ENCODE results near the gene FARS2.

The FARS2 gene

DNA sequence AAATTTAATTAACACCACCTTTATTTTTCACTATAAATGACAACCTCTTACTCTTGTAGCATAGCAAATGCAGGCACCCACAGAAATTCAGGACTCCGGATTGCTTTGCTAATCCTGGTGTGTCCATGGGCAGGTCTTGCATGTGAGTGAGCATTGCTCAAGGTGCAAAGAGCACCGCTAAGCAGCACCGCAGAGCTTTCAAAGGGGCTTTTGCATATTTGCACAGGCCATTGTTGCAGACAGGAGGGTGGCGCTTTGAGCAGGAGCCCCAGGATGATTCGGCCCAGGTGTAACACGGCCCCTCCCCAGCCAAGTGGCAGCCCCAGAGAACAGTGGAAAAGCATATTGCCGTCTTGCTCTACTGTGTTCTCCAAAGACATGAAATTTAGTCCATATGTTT lies 452.2 kb downstream of the FARS2 start:
- Histone ChIP-seq H3K4me1 (ENCODE audit: insufficient read depth, low read length) (no peaks in the 10 kb centered on the region), H3K4me3 (ENCODE audit: low read length) (no peak overlapping the region), H3K36me3 (ENCODE audit: insufficient read depth, low read length) (no peaks in the 10 kb centered on the region), H2AFZ (ENCODE audit: low read depth, low read length) (no peak overlapping the region), H3K9me3 (ENCODE audit: low read length) (no peaks in the 10 kb centered on the region), H3K27me3 (ENCODE audit: insufficient read depth, low read length) (no peaks in the 10 kb centered on the region)

DNA sequence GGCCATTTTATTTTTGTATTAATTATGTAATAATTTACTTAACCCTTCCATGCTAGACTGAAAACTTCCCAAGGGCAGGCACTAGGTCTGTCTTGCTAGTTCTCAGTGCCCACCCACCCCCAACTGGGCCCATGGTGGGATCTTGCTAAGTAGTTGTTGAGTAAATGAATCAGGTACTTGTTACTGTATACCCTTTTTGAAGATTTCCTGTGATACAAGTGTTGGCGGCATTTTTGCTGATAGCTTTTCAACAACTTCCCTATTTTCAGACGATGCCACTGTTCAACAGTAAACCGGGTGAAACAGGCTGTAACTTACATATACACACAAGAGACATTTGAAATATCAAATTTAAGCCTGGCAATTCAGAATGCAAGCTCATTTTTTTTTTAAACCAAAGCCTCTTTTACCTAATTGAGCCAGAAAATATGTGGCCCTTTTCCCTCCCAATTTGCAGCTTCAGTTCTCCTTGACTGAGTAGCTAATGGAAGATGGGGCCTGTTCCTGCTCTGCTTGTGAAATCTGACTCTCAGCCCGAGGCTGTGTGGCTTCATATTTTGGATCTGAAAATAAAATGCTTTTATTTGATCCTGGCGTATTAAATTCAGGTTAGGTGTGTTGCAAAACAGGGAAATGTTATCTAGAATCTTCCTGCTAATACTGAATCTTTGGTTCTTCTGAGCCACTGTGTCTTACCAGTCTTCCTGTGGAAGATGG lies 457.1 kb downstream of the FARS2 start:
- Histone ChIP-seq H3K4me1 (ENCODE audit: insufficient read depth, low read length) (peaks cover 2% of the 10 kb centered on the region), H3K4me3 (ENCODE audit: low read length) (no peak overlapping the region), H2AFZ (ENCODE audit: low read depth, low read length) (no peak overlapping the region), H3K36me3 (ENCODE audit: insufficient read depth, low read length) (no peaks in the 10 kb centered on the region), H3K9me3 (ENCODE audit: low read length) (no peaks in the 10 kb centered on the region), H3K27me3 (ENCODE audit: insufficient read depth, low read length) (no peaks in the 10 kb centered on the region)

GRCh38 chr6:5723841-5724691 lies 462.8 kb downstream of the FARS2 start:
- Histone ChIP-seq H2AFZ (ENCODE audit: low read depth, low read length) (no peak overlapping the region), H3K9me3 (ENCODE audit: low read length) (no peaks in the 10 kb centered on the region), H3K36me3 (ENCODE audit: insufficient read depth, low read length) (no peaks in the 10 kb centered on the region), H3K4me1 (ENCODE audit: insufficient read depth, low read length) (peaks cover 5% of the 10 kb centered on the region), H3K27me3 (ENCODE audit: insufficient read depth, low read length) (no peaks in the 10 kb centered on the region), H3K4me3 (ENCODE audit: low read length) (no peak overlapping the region)

DNA sequence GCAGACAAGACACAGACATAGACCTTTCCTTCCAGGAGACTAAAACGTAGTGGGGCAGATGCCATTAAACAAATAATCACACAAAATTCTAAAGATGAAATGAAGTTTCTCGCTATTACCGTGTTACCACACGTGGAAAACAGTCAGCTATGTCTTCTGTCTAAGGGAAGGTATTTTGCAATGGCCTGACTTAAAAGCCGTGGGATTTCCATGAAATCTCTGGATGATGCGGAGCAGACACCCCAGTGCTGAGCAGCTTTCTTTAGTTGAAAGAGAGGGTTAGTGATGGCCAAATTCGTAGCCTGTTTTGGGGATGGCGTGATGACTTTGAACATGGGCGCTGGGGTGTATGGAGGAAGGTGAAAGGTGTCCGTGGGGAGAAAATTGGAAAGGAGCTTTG lies 463.6 kb downstream of the FARS2 start:
- Histone ChIP-seq H3K36me3 (ENCODE audit: insufficient read depth, low read length) (no peaks in the 10 kb centered on the region), H2AFZ (ENCODE audit: low read depth, low read length) (no peak overlapping the region), H3K4me3 (ENCODE audit: low read length) (no peak overlapping the region), H3K27me3 (ENCODE audit: insufficient read depth, low read length) (no peaks in the 10 kb centered on the region), H3K9me3 (ENCODE audit: low read length) (no peaks in the 10 kb centered on the region), H3K4me1 (ENCODE audit: insufficient read depth, low read length) (peaks cover 5% of the 10 kb centered on the region)

GRCh38 chr6:5726976-5727718 lies 465.8 kb downstream of the FARS2 start:
- H2AFZ ChIP-seq (ENCODE audit: low read depth, low read length) = no peak overlapping the region
- H3K27me3 ChIP-seq (ENCODE audit: insufficient read depth, low read length) = no peaks in the 10 kb centered on the region
- no peak overlapping the region for H3K4me3 ChIP-seq (ENCODE audit: low read length)
- H3K9me3 ChIP-seq (ENCODE audit: low read length) = no peaks in the 10 kb centered on the region
- peaks cover 5% of the 10 kb centered on the region for H3K4me1 ChIP-seq (ENCODE audit: insufficient read depth, low read length)
- H3K36me3 ChIP-seq (ENCODE audit: insufficient read depth, low read length) = no peaks in the 10 kb centered on the region

DNA sequence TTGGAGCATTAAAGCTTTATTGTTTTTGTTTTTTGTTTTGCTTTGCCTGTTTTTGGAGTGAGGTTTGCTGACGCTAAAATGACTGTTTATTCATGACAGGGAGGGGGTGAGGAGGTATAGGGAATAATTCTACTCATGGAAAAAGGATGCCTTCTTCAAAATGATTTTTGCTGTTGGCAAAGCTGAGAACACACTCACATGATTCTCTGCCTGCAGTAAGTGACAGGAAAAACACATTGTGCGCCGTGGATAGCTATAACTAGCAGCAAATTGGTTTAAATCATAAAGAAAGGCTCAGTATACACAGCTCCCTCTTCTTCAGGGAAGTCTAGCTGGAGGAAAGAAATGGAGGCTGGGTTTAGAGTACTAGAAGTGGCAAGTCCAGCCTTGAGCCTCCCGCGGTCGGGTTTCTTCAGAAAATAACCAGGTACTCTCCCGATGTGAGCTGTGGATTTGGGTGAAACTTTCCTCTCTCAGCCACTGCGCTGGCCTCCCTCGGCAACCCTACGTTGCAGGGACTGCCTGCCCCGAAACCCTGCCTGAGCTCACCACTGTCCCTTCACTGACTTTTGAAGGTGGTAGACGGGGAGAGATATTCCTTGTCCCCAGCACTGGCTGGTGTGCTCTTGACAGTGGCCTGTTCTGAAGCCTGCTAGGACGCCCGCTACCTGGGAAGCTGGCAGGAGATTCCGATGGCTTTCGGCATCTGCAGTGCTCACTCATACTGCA lies 467.2 kb downstream of the FARS2 start:
- Histone ChIP-seq H3K27me3 (ENCODE audit: insufficient read depth, low read length) (no peaks in the 10 kb centered on the region), H3K4me1 (ENCODE audit: insufficient read depth, low read length) (peaks cover 2% of the 10 kb centered on the region), H2AFZ (ENCODE audit: low read depth, low read length) (no peak overlapping the region)

DNA sequence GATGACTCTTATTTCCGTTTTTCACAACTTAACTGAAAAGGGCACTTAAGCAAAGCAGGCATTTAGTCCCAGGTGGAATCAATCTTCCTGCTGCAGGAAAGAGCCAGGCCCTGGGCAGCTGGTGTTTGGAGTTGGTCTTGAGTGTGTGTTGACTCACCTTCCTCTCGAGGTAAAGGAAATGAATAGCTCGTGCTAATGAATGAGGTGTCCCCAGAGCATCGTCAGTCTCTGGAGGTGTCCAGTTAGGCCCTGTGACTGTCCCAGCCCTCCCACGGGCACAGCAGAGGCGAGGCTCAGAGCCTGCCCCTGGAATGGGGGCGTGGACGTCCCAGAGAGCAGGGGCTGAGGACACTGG lies 467.7 kb downstream of the FARS2 start:
- Histone ChIP-seq H3K9me3 (ENCODE audit: low read length) (no peaks in the 10 kb centered on the region), H3K4me3 (ENCODE audit: low read length) (no peak overlapping the region), H3K36me3 (ENCODE audit: insufficient read depth, low read length) (no peaks in the 10 kb centered on the region), H3K4me1 (ENCODE audit: insufficient read depth, low read length) (no peaks in the 10 kb centered on the region), H2AFZ (ENCODE audit: low read depth, low read length) (no peak overlapping the region), H3K27me3 (ENCODE audit: insufficient read depth, low read length) (no peaks in the 10 kb centered on the region)

More for the DNA sequence above, 467.2 kb downstream of the FARS2 start:
- no peak overlapping the region for H3K4me3 ChIP-seq (ENCODE audit: low read length)
- no peaks in the 10 kb centered on the region for H3K9me3 ChIP-seq (ENCODE audit: low read length)
- H3K36me3 ChIP-seq (ENCODE audit: insufficient read depth, low read length) = no peaks in the 10 kb centered on the region

DNA sequence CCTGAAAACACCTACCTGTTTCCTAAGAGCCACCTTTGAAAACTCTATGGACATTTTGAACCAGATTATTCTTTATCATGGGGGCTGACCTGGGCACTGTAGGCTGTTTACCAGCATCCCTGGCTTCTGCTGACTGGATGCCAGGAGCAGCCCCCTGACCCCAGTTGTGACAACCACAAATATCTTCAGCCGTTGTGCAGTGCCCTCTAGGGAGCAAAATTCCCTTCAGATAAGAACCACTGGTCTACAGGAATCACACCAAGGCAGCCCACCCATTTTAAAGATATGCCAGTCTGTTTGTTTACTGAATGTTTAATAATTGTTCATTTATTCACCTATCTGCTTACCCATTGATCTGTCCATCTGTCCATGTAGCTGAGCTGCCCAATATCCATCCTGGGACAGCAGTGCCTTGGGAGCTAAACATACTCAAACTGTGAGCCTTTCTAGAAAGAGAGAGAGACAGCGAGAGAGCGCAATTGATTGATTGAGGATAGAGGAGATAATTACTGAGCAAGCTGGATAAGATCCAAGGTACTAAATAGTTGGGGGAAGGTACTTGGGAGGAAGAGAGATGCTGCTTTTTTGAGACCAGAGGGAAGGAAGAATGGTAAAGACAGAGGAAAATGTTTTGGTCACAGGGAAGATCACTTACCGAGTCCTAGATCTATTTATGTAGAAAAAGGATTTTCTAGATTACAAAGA lies 468.7 kb downstream of the FARS2 start:
- Histone ChIP-seq H3K36me3 (ENCODE audit: insufficient read depth, low read length) (no peaks in the 10 kb centered on the region), H3K4me1 (ENCODE audit: insufficient read depth, low read length) (no peaks in the 10 kb centered on the region), H3K9me3 (ENCODE audit: low read length) (no peaks in the 10 kb centered on the region), H3K4me3 (ENCODE audit: low read length) (no peak overlapping the region), H3K27me3 (ENCODE audit: insufficient read depth, low read length) (no peaks in the 10 kb centered on the region), H2AFZ (ENCODE audit: low read depth, low read length) (no peak overlapping the region)

- Histone ChIP-seq H2AFZ (ENCODE audit: low read depth, low read length) (no peak overlapping the region), H3K27me3 (ENCODE audit: insufficient read depth, low read length) (no peaks in the 10 kb centered on the region), H3K4me3 (ENCODE audit: low read length) (no peak overlapping the region), H3K9me3 (ENCODE audit: low read length) (no peaks in the 10 kb centered on the region), H3K36me3 (ENCODE audit: insufficient read depth, low read length) (no peaks in the 10 kb centered on the region), H3K4me1 (ENCODE audit: insufficient read depth, low read length) (no peaks in the 10 kb centered on the region)
These were observed 469.4 kb downstream of the FARS2 start for GRCh38 chr6:5730585-5731263.

DNA sequence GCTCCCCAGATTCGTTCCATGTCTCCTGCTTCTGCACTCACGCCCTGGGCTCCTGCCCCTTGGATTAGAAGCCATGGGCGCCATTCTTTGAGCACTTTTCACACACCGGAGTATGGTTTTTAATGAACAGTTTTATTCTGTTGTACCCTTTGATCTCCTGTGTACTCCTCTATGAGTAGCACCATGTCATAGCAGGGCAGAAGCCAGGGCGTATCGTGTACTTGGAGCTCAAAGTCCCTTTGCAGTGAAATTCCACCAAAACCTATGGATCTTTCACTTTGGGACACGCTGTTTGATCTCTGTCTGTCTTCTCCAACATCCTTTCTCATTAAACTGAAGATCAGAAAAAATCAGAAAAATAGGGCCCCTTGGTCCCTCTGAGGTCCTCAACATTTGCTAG lies 470.1 kb downstream of the FARS2 start:
- Histone ChIP-seq H3K4me3 (ENCODE audit: low read length) (no peak overlapping the region), H3K27me3 (ENCODE audit: insufficient read depth, low read length) (no peaks in the 10 kb centered on the region), H3K9me3 (ENCODE audit: low read length) (no peaks in the 10 kb centered on the region), H3K4me1 (ENCODE audit: insufficient read depth, low read length) (no peaks in the 10 kb centered on the region), H2AFZ (ENCODE audit: low read depth, low read length) (no peak overlapping the region), H3K36me3 (ENCODE audit: insufficient read depth, low read length) (no peaks in the 10 kb centered on the region)

GRCh38 chr6:5732496-5732895 lies 471.2 kb downstream of the FARS2 start:
- Histone ChIP-seq H3K36me3 (ENCODE audit: insufficient read depth, low read length) (no peaks in the 10 kb centered on the region), H3K4me1 (ENCODE audit: insufficient read depth, low read length) (no peaks in the 10 kb centered on the region), H3K9me3 (ENCODE audit: low read length) (no peaks in the 10 kb centered on the region), H3K4me3 (ENCODE audit: low read length) (no peak overlapping the region), H2AFZ (ENCODE audit: low read depth, low read length) (no peak overlapping the region), H3K27me3 (ENCODE audit: insufficient read depth, low read length) (no peaks in the 10 kb centered on the region)

All from neuron (in vitro differentiated cells).